Measurements from ENCODE around the gene ANKRD10. TPM values are rescaled to one million over a fixed set of nuclear protein-coding genes. Genes with fewer than 3 reads are reported as not detected.

ANKRD10 gene
- total and polyA plus RNA-seq, 2 of the 8 experiments (the other 6 are each of a cell fraction or from before 2014, with no cell fraction given): 146 to 218 TPM

DNA sequence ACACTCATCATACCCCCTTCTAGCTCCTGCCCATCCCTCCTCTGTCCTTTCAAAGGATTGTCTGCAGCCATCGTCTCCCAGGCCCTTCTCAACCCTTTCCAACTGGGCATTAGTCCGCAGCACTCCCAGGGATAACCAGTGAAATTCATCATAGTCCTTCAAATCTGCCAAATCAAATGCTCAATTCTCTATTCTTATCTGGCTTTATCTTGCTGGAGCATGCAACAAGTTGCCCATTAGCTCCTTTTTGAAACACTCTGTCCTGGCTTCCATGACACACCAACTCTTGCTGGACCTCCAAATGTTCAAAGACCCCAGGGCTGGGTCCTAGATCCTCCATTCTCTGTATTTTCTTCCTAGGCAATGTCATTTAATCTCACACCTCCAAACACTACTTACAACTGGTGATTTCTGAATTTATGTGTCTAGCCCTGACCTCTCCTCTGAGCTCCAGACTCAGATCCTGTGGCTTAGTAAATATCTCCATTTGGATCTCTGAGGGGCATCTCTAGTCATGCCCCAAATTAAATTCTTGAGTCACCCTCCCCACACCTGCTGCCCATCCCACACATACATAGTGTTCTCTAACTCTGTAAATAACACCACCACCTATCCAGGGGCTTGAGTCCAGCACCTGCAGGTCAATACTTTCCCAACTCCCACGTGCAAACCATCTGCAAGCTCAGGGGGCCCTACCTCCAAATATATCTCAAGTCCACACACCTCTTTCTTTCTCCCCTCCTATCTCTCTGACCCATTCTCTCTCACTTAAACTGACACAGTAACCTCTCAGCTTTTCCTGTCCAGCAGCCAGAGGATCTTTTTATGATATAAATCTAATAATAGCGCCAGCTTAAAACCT is 9.1 kb upstream of the ANKRD10 start:
- Histone ChIP-seq H3K4ac (replicated peaks; ENCODE audit: insufficient read length, low read depth, low read length) (no peak overlapping the region), H3K27ac (ENCODE audit: low read depth, low read length) (no peak overlapping the region), H3K14ac (ENCODE audit: insufficient read length) (no peak overlapping the region), H2BK120ac (replicated peaks; ENCODE audit: low read depth, low read length) (no peak overlapping the region), H3K79me1 (ENCODE audit: low read depth, low read length) (no peaks in the 10 kb centered on the region), H3K9me3 (ENCODE audit: insufficient read depth in 2 of 2, low read depth in 1 of 2, low read length in 1 of 2) (no peaks in the 10 kb centered on the region), H3K36me3 (ENCODE audit: control insufficient read depth in 2 of 4, insufficient read depth in 4 of 4, low read length in 3 of 4) (no peaks in the 10 kb centered on the region), H2AK5ac (ENCODE audit: low read depth, low read length) (no peak overlapping the region), H4K8ac (ENCODE audit: extremely low read depth, insufficient read depth, low read length) (no peak overlapping the region), H4K20me1 (replicated peaks in 1 of 2; ENCODE audit: control insufficient read depth in 1 of 2, insufficient read depth in 2 of 2, low read length in 2 of 2) (no peaks in the 10 kb centered on the region), H2BK20ac (ENCODE audit: low read length) (no peak overlapping the region), H3K9ac (replicated peaks in 1 of 4; ENCODE audit: extremely low read depth in 1 of 4, low read depth in 3 of 4, low read length in 3 of 4) (no peak overlapping the region), H3K79me2 (ENCODE audit: control insufficient read depth in 1 of 2, insufficient read depth in 2 of 2, low read length in 2 of 2) (no peaks in the 10 kb centered on the region), H3K4me2 (ENCODE audit: insufficient read depth in 1 of 2, low read depth in 2 of 2, low read length in 2 of 2) (no peak overlapping the region), H2BK12ac (ENCODE audit: low read depth, low read length) (no peak overlapping the region), H2BK5ac (ENCODE audit: low read depth, low read length) (no peak overlapping the region), H3K4me3 (ENCODE audit: extremely low read depth in 1 of 4, insufficient read depth in 2 of 4, low read depth in 3 of 4, low read length in 4 of 4) (no peak overlapping the region), H3K56ac (replicated peaks; ENCODE audit: insufficient read length, low read depth, low read length) (no peak overlapping the region), H2BK15ac (ENCODE audit: low read length) (no peak overlapping the region), H3K18ac (ENCODE audit: extremely low read depth, low read length) (no peak overlapping the region), H3K27me3 (replicated peaks in 1 of 4; ENCODE audit: control insufficient read depth in 3 of 4, extremely low read depth in 1 of 4, insufficient read depth in 3 of 4, low read length in 3 of 4) (no peaks in the 10 kb centered on the region), H4K91ac (replicated peaks; ENCODE audit: insufficient read length, low read length) (no peak overlapping the region), H4K5ac (ENCODE audit: insufficient read length, low read depth, low read length) (no peak overlapping the region), H3K23me2 (ENCODE audit: low read depth, low read length) (no peaks in the 10 kb centered on the region), H3K23ac (ENCODE audit: insufficient read length) (no peak overlapping the region), H2AFZ (ENCODE audit: low read length) (no peak overlapping the region), H3K4me1 (replicated peaks in 1 of 4; ENCODE audit: control insufficient read depth in 3 of 4, insufficient read depth in 4 of 4, low read length in 3 of 4) (peaks cover 0 to 8% (median 2%) of the 10 kb centered on the region in 4 experiments; a peak in 2 of 7 replicates)
- FAIRE-seq (no peak), DNase-seq (ENCODE audit: low read depth in 1 of 2, low spot score in 2 of 2) (peak in 1 of 2 experiments; percentile 22)
- ChIA-PET CTCF (ENCODE audit: partially characterized antibody) (interaction anchor here (0.7 to 3.5 kb wide), 25 partner anchors 9 to 330 kb away, joined by 3 to 14 read pairs (median 4); partner anchors contain the start of genes ANKRD10 and NAXD), POLR2A (ENCODE audit: partially characterized antibody) (interaction anchor here (0.5 to 1.7 kb wide), 6 partner anchors 9 to 313 kb away, joined by 3 to 7 read pairs (median 4); partner anchors contain the start of gene ANKRD10)
- 87% methylated on average over 4 of the region's 4 CpGs; no CpG with 5 or more reads in 1 of the 2 experiments for WGBS, 2 experiments (ENCODE audit: extremely low coverage in 1 of 2, insufficient coverage in 1 of 2, insufficient read length in 1 of 2, insufficient replicate concordance in 2 of 2, low coverage in 1 of 2, low lambda C conversion rate in 2 of 2, missing lambda C conversion rate in 1 of 2)
- TF ChIP-seq POLR2A (IDR thresholded peaks at IDR 0.05; ENCODE audit: control extremely low read depth in 1 of 2, low read depth in 2 of 2, low read length in 2 of 2) (no peak), YY1 (IDR thresholded peaks at IDR 0.05; ENCODE audit: low read depth, low read length) (no peak), KDM5A (IDR thresholded peaks at IDR 0.05; ENCODE audit: low read length) (no peak), ZNF274 (IDR thresholded peaks at IDR 0.05; ENCODE audit: borderline replicate concordance, extremely low read depth, low read length) (no peak), TCF12 (IDR thresholded peaks at IDR 0.05; ENCODE audit: low read depth, low read length) (no peak), POU5F1 (IDR thresholded peaks at IDR 0.05; ENCODE audit: low read depth, low read length) (no peak), EP300 (IDR thresholded peaks at IDR 0.05; ENCODE audit: borderline replicate concordance in 1 of 2, low read depth in 2 of 2, low read length in 2 of 2) (no peak), SP1 (IDR thresholded peaks at IDR 0.05; ENCODE audit: low read depth, low read length) (no peak), SIX5 (IDR thresholded peaks at IDR 0.05; ENCODE audit: low read depth, low read length) (no peak), EGR1 (IDR thresholded peaks at IDR 0.05; ENCODE audit: borderline replicate concordance, low read depth, low read length) (no peak), HDAC6 (IDR thresholded peaks at IDR 0.05; ENCODE audit: low read depth, low read length) (no peak), ASH2L (IDR thresholded peaks at IDR 0.05; ENCODE audit: low read length) (no peak)

Measured in H1 (cell line).